CD14-positive monocyte (primary cell): ENCODE results near the gene DOHH. TPM values are rescaled to one million over a fixed set of nuclear protein-coding genes. Genes with fewer than 3 reads are reported as not detected.

Source experiments
- DNase-seq, 3 donors: peaks; one replicate each; pipeline ENCODE4 v3.0.0-alpha.2; 2011 to 2022
- H2AFZ ChIP-seq: 2 replicates; pipeline ENCODE4 v1.6.0; 2012; ENCODE audit warnings: mild to moderate bottlenecking, low read depth, low read length, inconsistent platforms; ENCODE audit not compliant: insufficient read depth, poor library complexity, severe bottlenecking
- H3K27ac ChIP-seq, 2 donors: 1 replicate in 1 of 2; 2 replicates in 1 of 2; pipeline ENCODE4 v1.5.1; 2012 to 2013; ENCODE audit warnings: low read length in 2 of 2, control low read depth in 1 of 2, inconsistent platforms in 1 of 2, low read depth in 1 of 2, mild to moderate bottlenecking in 1 of 2
- H3K27me3 ChIP-seq, 2 donors: one replicate each; pipeline versions ENCODE4 v1.6.0 to v1.6.1; 2011 to 2013; ENCODE audit warnings: low read length in 2 of 2; ENCODE audit not compliant: control insufficient read depth in 2 of 2, insufficient read depth in 2 of 2
- H3K36me3 ChIP-seq, 2 donors: replicated peaks in 1 of 2; 1 replicate in 1 of 2; 2 replicates in 1 of 2; pipeline versions ENCODE4 v1.5.1 to v1.6.1; 2012 to 2013; ENCODE audit warnings: low read length in 2 of 2, control low read depth in 1 of 2, inconsistent platforms in 1 of 2, mild to moderate bottlenecking in 1 of 2; ENCODE audit not compliant: insufficient read depth in 2 of 2, control insufficient read depth in 1 of 2
- H3K4me1 ChIP-seq, 2 donors: 1 replicate in 1 of 2; 2 replicates in 1 of 2; pipeline versions ENCODE4 v1.5.1 to v1.6.1; 2012 to 2013; ENCODE audit warnings: low read length in 2 of 2, control low read depth in 1 of 2, inconsistent platforms in 1 of 2, mild to moderate bottlenecking in 1 of 2, moderate library complexity in 1 of 2; ENCODE audit not compliant: insufficient read depth in 2 of 2, control insufficient read depth in 1 of 2
- H3K4me2 ChIP-seq: replicated peaks from 2 replicates; pipeline ENCODE3; 2012; ENCODE audit warnings: low read length, moderate library complexity, mild to moderate bottlenecking; ENCODE audit not compliant: poor library complexity, severe bottlenecking; ENCODE audit errors: extremely low read depth
- H3K4me3 ChIP-seq, 3 experiments: fragments of 200-600 bp in 1 of 3; sonication (generic) in 1 of 3; replicated peaks in 1 of 3; 1 replicate in 2 of 3; 2 replicates in 1 of 3; pipeline ENCODE4 v1.5.1; 2011 to 2013; ENCODE audit warnings: low read length in 3 of 3, mild to moderate bottlenecking in 3 of 3, control low read depth in 2 of 3, low read depth in 2 of 3, inconsistent platforms in 1 of 3, moderate library complexity in 1 of 3
- H3K79me2 ChIP-seq: 2 replicates; pipeline ENCODE4 v1.6.0; 2012; ENCODE audit warnings: mild to moderate bottlenecking, control low read depth, inconsistent platforms, low read length, moderate library complexity; ENCODE audit not compliant: insufficient read depth
- H3K9ac ChIP-seq: 2 replicates; pipeline ENCODE4 v1.6.0; 2017; ENCODE audit warnings: low read length, mild to moderate bottlenecking; ENCODE audit not compliant: insufficient read depth, poor library complexity, severe bottlenecking
- H3K9me3 ChIP-seq, 2 donors: replicated peaks in 1 of 2; 1 replicate in 1 of 2; 2 replicates in 1 of 2; pipeline versions ENCODE4 v1.5.1 to v1.6.1; 2012 to 2013; ENCODE audit warnings: low read length in 2 of 2, control low read depth in 1 of 2; ENCODE audit not compliant: control insufficient read depth in 1 of 2, insufficient read depth in 1 of 2
- H4K20me1 ChIP-seq: 2 replicates; pipeline ENCODE4 v1.6.0; 2012; ENCODE audit warnings: mild to moderate bottlenecking, low read length, control low read depth, moderate library complexity; ENCODE audit not compliant: insufficient read depth
- H3K27ac Mint-ChIP-seq, 7 donors: one replicate each; pipeline ENCODE4 v1.8.0; 2020; ENCODE audit warnings: mild to moderate bottlenecking in 7 of 7, mixed read lengths in 7 of 7, moderate library complexity in 6 of 7, inconsistent platforms in 2 of 7
- H3K27me3 Mint-ChIP-seq, 3 donors: one replicate each; pipeline ENCODE4 v1.8.0; 2021 to 2022; ENCODE audit warnings: low read depth in 3 of 3, mild to moderate bottlenecking in 3 of 3, mixed read lengths in 3 of 3, moderate library complexity in 3 of 3, inconsistent platforms in 1 of 3
- H3K36me3 Mint-ChIP-seq, 2 donors: one replicate each; pipeline ENCODE4 v1.8.0; 2020; ENCODE audit warnings: mixed read lengths in 2 of 2, inconsistent platforms in 1 of 2, mild to moderate bottlenecking in 1 of 2
- H3K4me1 Mint-ChIP-seq: one replicate; pipeline ENCODE4 v1.8.0; 2020; ENCODE audit warnings: mild to moderate bottlenecking, mixed read lengths
- H3K4me3 Mint-ChIP-seq, 2 donors: one replicate each; pipeline ENCODE4 v1.8.0; 2020; ENCODE audit warnings: mild to moderate bottlenecking in 2 of 2, mixed read lengths in 2 of 2, moderate library complexity in 1 of 2
- H3K9me3 Mint-ChIP-seq, 7 donors: one replicate each; pipeline ENCODE4 v1.8.0; 2020 to 2022; ENCODE audit warnings: mixed read lengths in 7 of 7, mild to moderate bottlenecking in 6 of 7, moderate library complexity in 6 of 7, inconsistent platforms in 2 of 7
- WGBS: methylation state at CpG from one replicate; pipeline ENCODE4 v1.1.5; 2013; ENCODE audit warnings: missing lambda C conversion rate; ENCODE audit not compliant: insufficient coverage; 5-methylcytosine and 5-hydroxymethylcytosine counted together
- intact Hi-C, 2 donors: fragments of 100-400 bp; cut with micrococcal nuclease; formaldehyde crosslinking; loops; one replicate each; pipeline versions ENCODE4 v1.15.0 to v1.15.1; 2023
- polyA plus RNA-seq, 3 donors: library from polyadenylated mRNA; depleted of rRNA in 1 of 3; unstranded in 2 of 3; stranded (reverse) in 1 of 3; fragments of 300-500 nt in 2 of 3; fragments of >200 nt in 1 of 3; fragmentation: Illumina TruSeq in 2 of 3; gene quantifications; 1 replicate in 2 of 3; 2 replicates in 1 of 3; pipeline ENCODE4 v1.2.3, GENCODE V29; 2012 to 2021
- TF ChIP-seq, protein P1 (sequence below): fragments of 200-600 bp; IDR thresholded peaks from one replicate; pipeline ENCODE4 v1.8.0; 2022; ENCODE audit warnings: antibody characterized with exemption, mild to moderate bottlenecking

Gene DOHH
- polyA plus RNA-seq, 3 donors, result 3.7 to 4.2 (median 4.1) TPM

DNA sequence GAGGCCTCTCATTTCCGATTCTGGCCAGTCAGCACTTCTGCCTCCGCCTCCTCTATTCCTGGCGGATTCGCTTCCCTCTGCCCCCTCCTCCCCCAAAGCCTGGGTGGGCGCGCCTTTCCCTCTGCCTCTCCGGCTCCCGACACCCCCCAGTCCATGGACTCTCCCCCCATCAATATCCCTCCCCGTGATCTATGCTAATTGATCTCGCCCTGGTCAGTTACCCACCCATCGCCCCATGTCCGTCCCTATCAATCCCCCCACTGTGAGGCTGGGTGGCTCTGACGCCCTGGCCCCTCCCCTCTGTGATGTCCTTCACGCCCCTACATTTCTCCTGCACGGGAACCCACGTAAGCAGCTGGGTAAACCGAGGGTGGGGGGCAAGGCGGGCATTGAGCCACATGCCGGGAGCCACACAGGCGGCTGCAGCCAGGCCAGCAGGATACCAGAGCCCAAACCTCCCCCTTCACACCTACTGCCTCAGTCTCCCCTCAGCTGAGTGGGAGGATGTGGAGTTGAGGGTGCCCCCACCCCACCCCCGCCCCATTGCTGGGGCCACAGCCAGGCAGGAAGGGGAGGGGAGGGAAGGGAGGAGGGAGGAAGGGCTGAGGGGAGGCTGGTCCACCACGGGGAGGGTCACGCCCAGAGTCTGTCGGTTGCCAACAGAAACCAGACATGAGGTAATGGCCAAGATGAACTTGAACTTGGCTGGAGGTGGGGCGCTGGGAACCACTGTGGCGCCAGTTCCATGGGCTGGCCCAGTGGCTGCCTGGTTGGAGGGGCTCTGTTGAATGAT, 41.2 kb downstream of the DOHH start:
- Mint-ChIP-seq H3K27me3 (no peaks in the 10 kb centered on the region), H3K36me3 (peaks cover 20 to 55% of the 10 kb centered on the region in 2 donors), H3K27ac (peak overlapping the region in 3 of 7 donors; percentile 7 to 57 (median 24)), H3K9me3 (no peaks in the 10 kb centered on the region), H3K4me1 (no peaks in the 10 kb centered on the region), H3K4me3 (no peak overlapping the region)
- no peaks in the 10 kb centered on the region for H3K9me3 ChIP-seq
- TF ChIP-seq, protein P1, sequence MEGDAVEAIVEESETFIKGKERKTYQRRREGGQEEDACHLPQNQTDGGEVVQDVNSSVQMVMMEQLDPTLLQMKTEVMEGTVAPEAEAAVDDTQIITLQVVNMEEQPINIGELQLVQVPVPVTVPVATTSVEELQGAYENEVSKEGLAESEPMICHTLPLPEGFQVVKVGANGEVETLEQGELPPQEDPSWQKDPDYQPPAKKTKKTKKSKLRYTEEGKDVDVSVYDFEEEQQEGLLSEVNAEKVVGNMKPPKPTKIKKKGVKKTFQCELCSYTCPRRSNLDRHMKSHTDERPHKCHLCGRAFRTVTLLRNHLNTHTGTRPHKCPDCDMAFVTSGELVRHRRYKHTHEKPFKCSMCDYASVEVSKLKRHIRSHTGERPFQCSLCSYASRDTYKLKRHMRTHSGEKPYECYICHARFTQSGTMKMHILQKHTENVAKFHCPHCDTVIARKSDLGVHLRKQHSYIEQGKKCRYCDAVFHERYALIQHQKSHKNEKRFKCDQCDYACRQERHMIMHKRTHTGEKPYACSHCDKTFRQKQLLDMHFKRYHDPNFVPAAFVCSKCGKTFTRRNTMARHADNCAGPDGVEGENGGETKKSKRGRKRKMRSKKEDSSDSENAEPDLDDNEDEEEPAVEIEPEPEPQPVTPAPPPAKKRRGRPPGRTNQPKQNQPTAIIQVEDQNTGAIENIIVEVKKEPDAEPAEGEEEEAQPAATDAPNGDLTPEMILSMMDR, result no peak
- H3K4me3 ChIP-seq, result no peak overlapping the region
- no peak overlapping the region for H2AFZ ChIP-seq
- no peak for DNase-seq
- WGBS, result 73% methylated on average over 23 of the region's 26 CpGs
- H3K27me3 ChIP-seq, result no peaks in the 10 kb centered on the region
- peaks cover 51 to 82% of the 10 kb centered on the region in 2 donors for H3K36me3 ChIP-seq
- H3K79me2 ChIP-seq, result peaks cover 11% of the 10 kb centered on the region
- H3K4me2 ChIP-seq, result no peak overlapping the region
- no peaks in the 10 kb centered on the region for H3K4me1 ChIP-seq
- intact Hi-C loops, result no loop called here
- H3K9ac ChIP-seq, result no peak overlapping the region
- H4K20me1 ChIP-seq, result peaks cover 58% of the 10 kb centered on the region
- H3K27ac ChIP-seq, result no peak overlapping the region

DNA sequence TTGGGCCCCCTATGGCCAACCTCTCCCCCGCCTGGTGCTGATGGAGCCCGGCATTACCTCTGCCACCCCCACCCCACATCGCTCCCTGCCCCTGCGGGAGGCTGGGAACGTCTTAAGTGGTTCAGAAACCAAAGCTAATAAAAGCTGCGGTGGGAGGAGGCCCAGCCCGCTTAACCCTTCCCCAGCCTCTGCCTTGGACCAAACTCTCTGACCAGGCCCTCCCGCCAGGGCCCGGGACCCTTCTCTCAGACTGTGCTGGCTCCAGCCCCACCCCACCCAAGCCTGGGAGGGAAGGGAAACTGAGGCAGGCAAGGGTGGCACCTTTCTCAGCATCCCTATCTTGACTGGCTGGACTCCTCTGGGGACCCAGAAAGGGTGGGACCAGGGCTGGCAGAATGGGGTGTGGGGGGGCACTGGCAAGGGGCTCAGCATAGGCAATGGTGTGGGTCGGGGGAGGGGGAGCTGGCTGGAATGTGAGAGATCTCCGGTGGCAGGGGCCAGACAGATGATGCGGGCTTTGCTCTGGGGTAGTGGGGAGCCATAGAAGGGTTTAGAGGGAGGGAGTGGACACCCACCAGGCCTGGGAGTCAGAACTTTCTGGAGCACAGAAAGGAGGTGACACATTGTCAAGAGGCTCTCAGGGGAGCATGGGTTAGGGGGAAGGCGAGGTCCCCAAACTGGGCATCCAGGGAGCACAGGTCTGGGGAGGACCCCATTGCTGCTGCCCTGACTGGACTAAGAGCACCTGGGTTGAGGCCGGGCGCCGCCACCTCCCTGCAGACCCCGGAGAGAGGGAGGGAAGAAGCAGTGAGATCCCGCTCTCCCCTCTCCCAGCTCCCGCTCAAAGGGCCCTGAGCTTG, 42.0 kb downstream of the DOHH start:
- no peak overlapping the region for H3K4me3 Mint-ChIP-seq

More for the DNA sequence above, 42.0 kb downstream of the DOHH start:
- no peaks in the 10 kb centered on the region for H3K9me3 Mint-ChIP-seq
- H3K27ac Mint-ChIP-seq, result peak overlapping the region in 2 of 7 donors; percentile 12 to 24
- no peak overlapping the region for H3K4me3 ChIP-seq
- peaks cover 66% of the 10 kb centered on the region for H4K20me1 ChIP-seq
- H3K4me1 Mint-ChIP-seq, result no peaks in the 10 kb centered on the region
- H3K9me3 ChIP-seq, result no peaks in the 10 kb centered on the region
- no peak overlapping the region for H3K27ac ChIP-seq
- TF ChIP-seq, protein P1, result no peak
- H3K27me3 ChIP-seq, result no peaks in the 10 kb centered on the region
- no peaks in the 10 kb centered on the region for H3K4me1 ChIP-seq
- no peak overlapping the region for H3K4me2 ChIP-seq
- H3K36me3 Mint-ChIP-seq, result peaks cover 23 to 59% of the 10 kb centered on the region in 2 donors
- H2AFZ ChIP-seq, result no peak overlapping the region
- no peaks in the 10 kb centered on the region for H3K27me3 Mint-ChIP-seq
- DNase-seq, result no peak
- H3K36me3 ChIP-seq, result peaks cover 58 to 87% of the 10 kb centered on the region in 2 donors
- WGBS, result 81% methylated on average over 11 of the region's 19 CpGs
- intact Hi-C loops, result no loop called here
- peaks cover 11% of the 10 kb centered on the region for H3K79me2 ChIP-seq
- H3K9ac ChIP-seq, result no peak overlapping the region
